IPS-NIHi7 (cell line): Measurements from ENCODE around the gene UBE2F.
"Not testable (repeated sequence)": the region's sequence is repeated elsewhere in the genome, so short reads cannot be mapped to it uniquely, and the experiment has no call there.

Experiments
- DNase-seq: peaks from one replicate; pipeline ENCODE4 v3.0.0; 2012; ENCODE audit warnings: mixed read lengths; ENCODE audit errors: extremely low spot score

UBE2F gene

DNA sequence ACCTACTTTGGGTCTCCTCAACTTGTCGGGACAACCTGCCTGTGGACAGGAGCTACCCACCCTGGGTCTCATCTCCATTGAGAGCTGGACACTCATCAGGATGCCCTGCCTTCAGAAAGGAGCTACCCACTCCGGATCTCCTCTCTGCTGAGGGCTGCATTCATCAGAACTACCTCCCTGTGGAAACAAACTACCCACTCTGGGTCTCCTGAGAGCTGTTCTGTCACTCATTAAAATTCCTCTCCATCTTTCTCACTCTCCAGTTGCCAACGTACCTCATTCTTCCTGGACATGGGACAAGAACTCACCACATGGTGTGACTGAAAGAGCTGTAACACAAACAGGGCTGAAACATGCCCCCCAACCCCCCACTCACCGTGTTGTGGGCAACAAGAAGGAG is 22.5 kb upstream of the UBE2F start:
- DNase-seq, result no peak

DNA sequence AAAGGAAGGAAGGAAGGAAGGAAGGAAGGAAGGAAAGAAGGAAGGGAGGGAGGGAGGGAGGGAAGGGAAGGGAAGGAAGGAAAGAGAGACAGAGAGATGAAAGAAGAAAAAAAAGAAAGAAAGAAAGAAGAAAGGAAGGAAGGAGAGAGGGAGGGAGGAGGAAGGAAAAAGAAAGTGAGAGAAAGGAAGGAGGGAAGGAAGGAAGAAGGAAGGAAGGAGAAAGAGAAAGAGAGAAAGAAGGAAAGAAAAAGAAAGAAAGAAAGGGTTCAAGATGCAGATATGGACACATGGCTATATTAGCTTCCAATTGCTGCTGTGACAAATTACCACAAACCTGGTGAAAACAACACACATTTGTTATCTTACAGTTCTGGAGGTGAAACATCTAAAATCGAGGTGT is 20.4 kb upstream of the UBE2F start:
- no peak for DNase-seq

DNA sequence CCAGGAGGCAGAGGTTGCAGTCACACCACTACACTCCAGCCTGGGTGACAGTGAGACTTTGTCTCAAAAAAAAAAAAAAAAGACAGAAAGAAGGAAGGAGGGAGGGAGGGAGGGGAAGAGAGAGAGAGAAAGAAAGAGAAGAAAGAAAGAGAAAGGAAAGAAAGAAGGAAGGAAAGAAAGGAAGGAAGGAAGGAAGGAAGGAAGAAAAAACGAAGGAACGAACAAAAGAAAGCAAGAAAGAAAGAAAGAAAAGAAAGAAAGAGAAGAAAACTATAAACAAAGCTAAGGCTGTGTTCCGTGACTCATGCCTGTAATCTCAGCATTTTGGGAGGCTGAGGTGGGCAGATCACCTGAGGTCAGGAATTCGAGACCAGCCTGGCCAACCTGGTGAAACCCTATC is 15.5 kb upstream of the UBE2F start:
- DNase-seq, result not testable (repeated sequence)

DNA sequence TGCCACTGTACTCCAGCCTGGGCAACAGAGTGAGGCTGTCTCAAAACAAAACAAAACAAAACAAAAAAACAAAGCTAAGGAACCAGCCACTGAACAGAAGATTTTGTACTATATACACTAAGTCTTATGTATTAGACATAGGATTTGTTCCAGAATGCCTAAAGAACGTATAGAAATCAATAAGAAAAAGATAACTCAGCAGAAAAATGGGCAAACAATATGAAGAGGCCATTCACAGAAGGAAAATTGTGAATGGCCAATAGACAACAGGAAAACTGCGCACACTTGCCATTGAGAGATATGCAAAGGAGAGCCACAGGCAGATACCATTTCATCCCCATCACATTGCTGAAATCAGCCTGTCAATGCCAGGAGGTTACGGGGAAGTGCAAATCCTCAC is 14.9 kb upstream of the UBE2F start:
- DNase-seq, result no peak

DNA sequence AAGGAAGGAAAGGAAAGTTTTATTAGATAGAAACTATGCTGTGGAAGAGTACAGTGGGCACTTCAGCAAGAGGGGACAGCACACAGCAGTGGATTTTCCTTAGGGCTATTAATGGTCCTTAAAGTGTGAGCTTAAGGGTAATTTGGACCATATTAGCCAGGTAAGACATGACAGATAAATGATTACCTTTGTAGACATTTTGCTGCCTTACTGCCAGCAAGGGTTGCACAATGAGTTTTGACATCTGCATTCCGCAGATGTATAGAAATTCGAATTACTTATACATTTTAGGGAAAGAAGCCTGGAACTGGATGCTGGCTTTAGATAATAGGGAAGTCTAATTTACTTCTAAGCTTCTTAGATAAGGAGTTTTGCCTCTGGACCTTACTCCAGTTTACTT is 14.0 kb upstream of the UBE2F start:
- no peak for DNase-seq

DNA sequence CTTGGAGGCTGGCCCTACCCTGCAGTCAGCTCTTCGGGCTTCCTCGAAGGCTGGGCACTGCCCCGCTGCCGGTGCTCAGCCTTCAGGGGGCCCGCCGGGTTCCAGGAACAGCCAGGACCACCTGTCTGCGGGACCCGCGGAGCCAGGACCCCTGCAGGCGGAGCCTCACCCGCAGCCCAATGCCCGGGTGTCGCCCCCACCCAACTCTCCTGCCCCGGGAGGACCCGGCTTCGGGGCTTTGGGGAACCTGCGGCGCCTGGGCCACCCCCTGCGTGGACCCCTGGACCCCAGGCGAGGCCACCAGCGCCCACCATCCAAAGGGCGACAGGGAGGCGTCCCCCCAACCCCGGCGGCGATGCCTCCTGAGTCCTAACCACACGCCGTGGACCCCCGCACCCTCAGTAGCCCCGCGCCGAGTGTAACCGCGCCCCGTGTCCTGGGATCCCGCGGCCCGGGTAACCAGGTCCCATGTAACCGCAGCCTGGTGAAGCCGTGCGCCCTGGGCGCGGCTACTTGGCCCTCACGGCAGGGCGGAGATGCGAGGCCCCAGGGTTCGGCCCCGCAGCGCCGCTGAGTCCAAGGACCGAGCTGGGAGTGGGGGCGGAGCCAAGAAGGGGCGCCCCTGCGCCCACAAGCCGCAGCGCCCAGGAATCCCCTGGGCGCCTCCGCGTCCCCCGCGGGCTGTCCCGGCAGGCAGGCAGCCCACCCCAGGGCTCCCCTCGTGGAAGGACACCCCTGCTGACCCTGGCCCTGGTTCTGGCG is 11.0 kb upstream of the UBE2F start:
- peak; percentile 42 for DNase-seq

DNA sequence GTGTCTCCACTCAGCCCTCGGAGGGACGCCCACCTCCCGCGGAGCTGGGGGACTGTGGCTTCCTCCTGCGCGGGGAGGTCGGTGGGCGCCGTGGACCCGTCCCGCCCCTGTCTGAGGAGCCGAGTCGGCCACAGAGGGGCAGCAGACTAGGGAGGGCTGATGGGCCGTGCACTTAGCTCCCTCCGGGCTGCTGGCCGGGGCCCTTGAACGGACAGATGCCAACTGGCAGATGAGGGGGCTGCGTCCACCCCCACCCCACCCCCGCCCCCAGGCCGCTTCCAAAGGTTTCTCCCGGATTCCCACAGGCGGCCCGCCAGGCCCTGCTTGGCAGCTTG is 10.4 kb upstream of the UBE2F start:
- DNase-seq, result peak; percentile 46

DNA sequence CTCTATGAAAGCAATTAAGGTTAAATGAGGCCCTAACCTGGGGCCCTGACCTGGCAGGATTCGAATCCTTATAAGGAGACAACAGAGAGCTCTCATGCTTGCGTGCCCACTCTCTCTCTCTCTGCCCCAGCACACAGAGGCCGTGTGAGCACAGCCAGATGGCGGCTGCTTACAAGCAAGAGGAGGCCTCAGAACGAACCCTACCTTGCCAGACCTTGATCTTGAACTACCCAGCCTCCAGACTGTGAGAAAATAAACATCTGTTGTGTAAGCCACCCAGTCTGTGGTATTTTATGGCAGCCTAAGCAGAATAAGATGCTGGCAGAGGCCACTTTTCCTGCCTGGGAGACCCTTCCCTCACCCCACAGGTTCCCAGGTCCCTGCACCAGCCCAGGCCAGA is 5.2 kb upstream of the UBE2F start:
- DNase-seq, result no peak

DNA sequence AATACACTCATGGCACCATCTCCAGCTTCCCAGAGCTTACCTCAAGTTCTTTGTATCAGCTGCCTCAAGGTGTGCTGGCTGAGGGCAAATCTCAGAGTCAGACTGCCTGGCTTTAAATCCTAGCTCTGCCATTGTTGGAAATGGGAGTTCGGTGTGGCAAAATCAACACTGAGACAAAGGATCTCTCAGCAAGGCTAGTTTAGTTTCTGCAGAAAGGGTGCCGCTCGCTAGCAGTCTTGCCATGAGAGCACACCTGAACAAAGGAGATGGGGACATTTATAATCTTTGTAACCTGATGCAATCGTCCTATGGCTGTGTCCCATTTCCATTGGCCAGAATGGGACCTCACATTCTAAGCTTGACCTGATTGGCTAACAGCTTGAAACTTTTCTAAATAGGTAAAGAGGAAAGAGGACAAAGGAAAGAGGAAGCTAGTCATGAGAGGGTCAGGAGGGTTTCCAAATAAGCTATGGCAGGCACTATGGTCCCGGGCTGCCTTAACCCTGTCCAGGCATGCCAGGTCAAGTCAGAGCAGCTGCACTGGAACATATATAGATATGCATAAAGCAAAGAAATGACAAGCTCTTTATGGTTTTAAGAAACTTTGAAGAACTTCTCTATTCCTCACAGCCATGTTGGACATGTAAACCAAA is 4.3 kb upstream of the UBE2F start:
- DNase-seq, result no peak

DNA sequence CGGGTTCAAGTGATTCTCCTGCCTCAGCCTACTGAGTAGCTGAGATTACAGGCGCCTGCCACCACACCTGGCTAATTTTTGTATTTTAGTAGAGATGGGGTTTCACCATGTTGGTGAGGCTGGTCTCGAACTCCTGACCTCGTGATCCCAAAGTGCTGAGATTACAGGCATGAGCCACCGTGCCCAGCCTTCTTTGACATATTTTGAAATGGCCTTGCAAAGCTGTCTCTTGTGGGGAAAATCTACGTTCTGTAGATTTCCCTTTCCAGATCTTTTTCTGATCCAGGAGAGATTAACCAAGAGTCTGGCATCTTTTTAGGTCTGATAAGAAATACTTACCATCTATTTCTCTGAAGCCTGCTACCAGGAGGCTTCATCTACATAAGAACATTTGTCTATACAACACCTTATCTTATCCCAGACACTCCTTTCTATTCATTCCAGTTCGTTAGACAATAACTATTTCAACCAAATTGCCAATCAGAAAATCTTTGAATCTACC is 3.3 kb upstream of the UBE2F start:
- not testable (repeated sequence) for DNase-seq

DNA sequence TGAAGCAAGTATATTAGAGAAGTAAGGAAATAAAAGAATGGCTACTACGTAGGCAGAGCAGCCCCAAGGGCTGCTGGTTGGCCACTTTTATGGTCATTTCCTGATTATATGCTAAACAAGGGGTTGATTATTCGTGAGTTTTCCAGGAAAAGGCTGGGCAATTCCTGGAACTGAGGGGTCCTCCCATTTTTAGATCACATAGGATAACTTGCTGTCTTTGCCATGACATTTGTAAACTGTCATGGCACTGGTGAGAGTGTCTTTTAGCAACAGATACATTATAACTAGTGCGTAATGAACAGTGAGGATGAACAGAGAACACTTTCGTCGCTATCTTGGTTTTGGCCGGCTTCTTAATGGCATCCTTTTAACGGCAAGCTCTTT is 2.6 kb upstream of the UBE2F start:
- no peak for DNase-seq

DNA sequence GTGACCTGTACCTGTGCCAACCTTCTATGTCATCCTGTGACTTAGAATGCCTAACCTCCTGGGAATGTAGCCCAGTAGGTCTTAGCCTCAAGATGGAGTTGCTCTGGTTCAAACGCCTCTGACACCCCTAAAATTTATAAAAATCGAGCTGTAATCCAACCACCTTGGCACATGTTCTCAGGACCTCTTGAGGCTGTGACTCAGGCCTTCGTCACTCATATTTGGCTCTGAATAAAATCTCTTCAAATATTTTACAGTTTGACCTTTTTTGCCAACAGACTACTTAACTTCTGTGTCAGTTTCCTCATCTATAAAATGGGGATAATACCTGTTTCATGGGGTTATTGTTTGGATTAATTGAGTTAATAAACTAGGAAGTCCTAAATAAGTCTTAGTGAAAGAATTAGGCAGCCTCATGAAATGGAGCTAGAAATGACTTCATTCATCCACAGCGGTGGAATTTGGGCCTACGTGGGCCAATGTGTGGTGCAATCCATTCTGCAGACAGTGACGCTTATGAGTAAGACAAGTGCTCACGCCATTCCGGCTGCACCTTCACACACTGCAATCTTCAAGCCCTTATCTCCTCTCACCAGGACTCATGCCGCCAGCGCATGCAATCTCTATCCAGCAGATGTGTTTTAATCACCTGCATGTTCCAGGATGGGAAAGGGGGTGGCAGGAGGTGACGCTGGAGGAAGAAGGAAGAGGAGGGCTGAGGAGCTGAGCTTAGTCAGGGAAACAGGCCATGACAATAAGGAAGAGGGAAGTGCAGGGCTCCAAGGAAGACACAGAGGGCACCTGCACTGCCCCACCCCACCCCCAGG is 2.0 kb upstream of the UBE2F start:
- no peak for DNase-seq

DNA sequence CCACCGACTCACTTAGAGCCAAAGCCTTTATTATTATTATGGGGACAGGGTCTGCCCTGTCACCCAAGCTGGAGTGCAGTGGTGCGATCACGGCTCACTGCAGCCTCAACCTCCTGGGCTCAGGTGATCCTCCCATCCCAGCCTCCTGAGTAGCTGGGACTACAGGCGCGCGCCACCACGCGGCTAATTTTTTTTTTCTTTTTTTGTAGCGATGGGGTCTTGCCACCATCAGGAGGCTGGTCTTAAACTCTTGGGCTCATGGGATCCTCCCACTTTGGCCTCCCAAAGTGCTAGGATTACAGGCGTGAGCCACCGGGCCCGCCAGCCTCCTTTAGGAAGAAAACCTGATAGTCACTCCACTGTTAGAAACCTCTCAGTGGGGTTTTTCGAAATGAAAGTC is 970 bp upstream of the UBE2F start:
- DNase-seq, result not testable (repeated sequence)

DNA sequence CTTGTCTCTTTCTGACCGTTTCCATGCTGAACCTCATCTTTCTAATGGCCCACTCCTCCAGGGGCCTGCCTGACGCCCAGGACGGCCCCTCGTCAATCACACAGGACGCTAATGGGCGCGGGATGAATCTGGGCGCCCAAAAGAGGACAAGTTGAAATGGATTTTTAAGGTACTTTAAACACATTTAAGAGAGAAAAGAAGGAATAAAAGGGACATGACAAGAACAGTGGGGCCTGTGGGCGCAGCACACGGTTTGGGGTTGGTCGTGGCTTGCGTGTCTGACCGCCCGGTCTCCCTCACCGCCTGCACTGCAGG is 607 bp upstream of the UBE2F start:
- no peak for DNase-seq

DNA sequence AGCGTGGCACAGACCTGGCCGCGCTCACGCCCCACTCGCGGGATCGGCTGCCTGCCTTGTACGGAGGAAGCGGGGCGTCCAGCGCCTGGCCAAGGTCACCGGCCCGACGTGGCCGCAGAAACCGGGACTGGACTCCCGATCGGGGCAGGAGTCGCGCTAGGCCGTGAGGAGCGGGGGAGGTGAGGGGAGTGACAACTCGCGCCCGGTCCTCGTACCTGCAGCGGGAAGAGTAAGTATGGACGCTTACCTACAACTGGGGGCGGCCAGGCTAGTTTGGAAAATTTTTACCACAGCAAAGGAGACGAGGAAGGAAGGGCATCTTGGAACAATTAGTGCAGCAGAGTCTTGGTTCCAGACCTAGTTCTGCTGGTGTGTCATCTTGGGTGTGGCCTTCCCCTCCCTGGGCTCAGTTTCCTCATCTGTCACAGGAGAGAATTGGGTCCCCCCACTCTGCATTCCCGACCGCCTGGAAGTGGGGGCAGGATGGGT is 693 bp downstream of the UBE2F start:
- DNase-seq, result peak; percentile 49

DNA sequence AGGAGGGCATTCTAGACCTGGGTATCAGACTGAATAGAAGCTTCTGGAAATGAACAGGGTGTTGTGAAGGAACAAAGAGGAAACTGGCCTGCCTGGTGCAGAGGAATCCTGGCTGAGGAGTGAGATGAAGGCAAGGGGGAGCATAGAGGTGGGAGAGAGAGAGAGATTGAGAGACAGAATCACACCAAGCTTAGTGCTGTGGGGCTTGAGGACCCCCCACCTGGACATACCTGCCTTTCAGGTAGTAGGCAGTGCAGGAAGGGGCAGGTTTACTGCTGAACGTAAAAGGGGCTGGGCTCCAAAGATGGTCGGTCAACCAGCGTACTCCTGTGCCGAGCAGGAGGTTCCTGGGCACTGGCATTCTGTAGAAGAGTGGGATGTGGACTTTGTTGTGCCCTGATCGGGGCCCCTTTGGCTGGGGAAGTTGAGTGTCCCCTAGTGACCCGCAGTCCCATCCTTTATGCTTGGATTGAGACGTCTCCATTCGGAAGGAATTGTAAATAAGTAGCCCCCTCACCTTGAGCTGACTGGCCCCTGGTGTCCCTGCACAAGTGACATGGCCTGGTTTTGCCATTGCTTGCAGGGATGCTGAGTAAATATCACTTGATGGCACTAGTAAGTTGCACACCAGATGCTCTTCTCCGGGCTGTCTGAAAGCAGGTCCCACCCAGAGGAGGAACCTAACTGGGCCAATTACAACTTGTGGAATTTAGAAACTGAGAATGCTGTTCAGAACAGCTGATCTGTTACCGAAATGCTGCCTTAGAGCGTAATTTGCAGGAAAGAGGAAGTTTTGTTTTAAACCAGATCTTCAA is 1.4 kb downstream of the UBE2F start:
- no peak for DNase-seq

DNA sequence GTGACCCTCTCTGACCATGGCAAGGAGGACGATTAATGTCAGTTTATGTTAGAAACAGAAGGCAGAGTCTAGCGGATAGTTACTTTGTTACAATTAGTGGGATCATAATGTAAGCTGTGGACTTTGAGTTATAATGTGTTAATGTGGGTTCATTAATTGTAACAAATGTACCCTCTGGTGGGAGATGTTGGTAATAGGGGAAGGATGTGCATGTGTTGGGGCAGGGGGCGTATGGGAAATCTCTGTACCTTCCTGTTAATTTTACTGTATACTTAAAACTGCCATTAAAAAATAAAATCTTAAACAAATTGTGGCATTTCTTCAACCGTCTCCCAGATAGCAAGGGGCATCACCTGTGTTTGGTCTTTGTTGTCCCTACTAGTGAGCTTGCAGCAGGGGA is 4.8 kb downstream of the UBE2F start:
- no peak for DNase-seq

DNA sequence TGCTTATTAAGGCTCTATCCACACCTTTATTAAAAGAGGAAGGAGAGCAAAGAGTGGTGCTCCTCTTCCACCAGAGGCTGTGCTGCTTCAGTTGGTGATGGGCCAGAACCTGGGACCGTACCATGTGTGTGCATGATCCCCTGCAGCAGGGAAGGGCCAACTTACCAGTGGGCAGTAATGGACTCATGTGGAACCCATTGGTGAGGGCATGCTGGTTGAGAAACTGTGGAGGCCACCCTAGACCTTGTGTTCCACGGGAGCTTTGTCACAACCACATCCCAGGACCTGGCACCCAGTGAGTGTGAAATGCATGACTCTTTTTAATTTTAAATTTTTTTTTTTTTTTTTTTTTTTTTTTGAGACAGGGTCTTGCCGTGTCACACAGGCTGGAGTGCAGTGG is 5.4 kb downstream of the UBE2F start:
- DNase-seq, result no peak

DNA sequence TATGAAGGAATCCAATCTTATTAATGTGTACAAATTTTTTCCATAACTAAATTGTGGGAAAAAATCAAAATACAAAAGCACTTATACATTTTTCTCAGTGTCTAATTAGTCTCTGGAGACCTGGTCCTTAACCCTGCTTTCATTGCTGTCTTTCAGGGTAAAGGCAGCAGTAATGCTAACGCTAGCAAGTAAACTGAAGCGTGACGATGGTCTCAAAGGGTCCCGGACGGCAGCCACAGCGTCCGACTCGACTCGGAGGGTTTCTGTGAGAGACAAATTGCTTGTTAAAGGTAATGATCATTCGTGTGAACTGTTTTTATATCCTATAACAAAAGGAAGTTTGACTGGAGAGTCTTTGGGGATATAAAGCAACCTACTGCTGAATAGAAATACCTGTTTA is 6.1 kb downstream of the UBE2F start:
- DNase-seq, result no peak

DNA sequence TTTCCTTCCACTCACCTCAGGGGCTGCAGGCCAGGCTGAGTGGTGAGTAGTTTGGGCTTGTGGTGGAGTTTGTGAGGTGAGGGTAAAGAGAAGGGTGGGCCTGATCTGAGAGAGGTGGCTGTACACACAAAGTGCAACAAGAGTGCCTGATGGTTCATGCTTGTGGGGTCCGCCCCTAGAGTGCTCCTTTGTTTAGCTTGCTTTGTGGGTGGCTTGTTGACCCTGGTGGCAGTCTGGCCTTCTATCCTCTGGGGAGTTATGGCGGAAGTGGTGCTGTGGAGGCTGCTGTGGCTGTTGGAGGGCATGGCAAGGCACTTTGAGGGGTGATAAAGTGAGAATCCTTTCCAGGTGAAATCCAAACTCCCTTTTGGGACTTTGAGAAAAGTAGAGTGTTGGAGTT is 10.6 kb downstream of the UBE2F start:
- DNase-seq, result no peak

DNA sequence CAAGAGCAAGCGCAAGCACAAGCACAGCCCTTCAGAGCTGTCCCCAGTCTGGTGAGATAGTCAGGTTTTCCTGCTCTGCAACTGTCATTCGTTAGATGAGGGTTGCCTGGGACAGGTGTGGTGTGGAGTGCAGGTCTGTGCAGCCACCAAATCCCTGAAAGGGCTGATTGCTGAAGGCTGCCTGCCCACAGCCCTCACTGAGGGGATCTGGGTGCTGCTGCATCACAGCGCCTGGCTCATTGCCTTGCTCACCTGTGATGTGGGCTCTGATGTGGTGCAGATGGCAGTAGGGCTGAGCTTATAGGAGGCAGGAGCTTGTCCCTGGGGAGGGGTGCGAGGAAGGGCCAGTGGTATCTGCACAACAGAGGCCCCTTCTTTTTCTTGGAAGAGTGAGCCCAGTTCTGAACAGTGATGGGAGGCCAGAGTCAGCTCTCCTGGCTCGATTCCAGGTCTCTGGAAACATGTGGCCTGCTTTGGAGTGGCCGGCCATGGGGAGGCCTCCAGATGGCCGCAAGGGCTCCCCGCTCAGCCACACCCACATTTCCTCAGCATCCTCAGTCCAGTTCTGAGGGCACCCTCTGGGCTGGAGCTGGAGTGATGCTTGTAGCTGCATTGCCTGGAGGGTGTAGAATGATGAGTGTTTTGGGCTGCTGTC is 11.4 kb downstream of the UBE2F start:
- no peak for DNase-seq
